KMS-11 (cell line): ENCODE data around the gene GDF2.

Experiments used
- H2AFZ ChIP-seq: fragments of 200-600 bp; sonication (generic); 2 replicates; pipeline ENCODE4 v1.6.1; 2016; ENCODE audit warnings: antibody characterized with exemption, mixed run types, low read depth
- H3K27ac ChIP-seq: fragments of 200-600 bp; sonication (generic); 2 replicates; pipeline ENCODE4 v1.6.1; 2016; ENCODE audit warnings: mild to moderate bottlenecking, mixed run types
- H3K27me3 ChIP-seq: fragments of 200-600 bp; sonication (generic); 2 replicates; pipeline ENCODE4 v1.6.1; 2017; ENCODE audit warnings: mild to moderate bottlenecking, low read depth, mixed run types, moderate library complexity; ENCODE audit not compliant: insufficient read depth
- H3K36me3 ChIP-seq: fragments of 200-600 bp; sonication (generic); 2 replicates; pipeline ENCODE4 v1.6.1; 2017; ENCODE audit warnings: mild to moderate bottlenecking, mixed run types; ENCODE audit not compliant: insufficient read depth
- H3K4me1 ChIP-seq: fragments of 200-600 bp; sonication (generic); 2 replicates; pipeline ENCODE4 v1.6.1; 2016; ENCODE audit warnings: mild to moderate bottlenecking, low read depth, mixed run types; ENCODE audit not compliant: poor library complexity, severe bottlenecking
- H3K4me2 ChIP-seq: fragments of 200-600 bp; sonication (generic); 2 replicates; pipeline ENCODE4 v1.7.0; 2016; ENCODE audit warnings: mild to moderate bottlenecking, mixed run types
- H3K4me3 ChIP-seq: fragments of 200-600 bp; sonication (generic); IDR thresholded peaks from 2 replicates; pipeline ENCODE4 v1.6.1; 2017; ENCODE audit warnings: low read depth, low read length, mixed read lengths; ENCODE audit not compliant: insufficient read depth
- H3K79me2 ChIP-seq: fragments of 200-600 bp; sonication (generic); 2 replicates; pipeline ENCODE4 v1.6.1; 2016; ENCODE audit warnings: low read depth, mixed run types; ENCODE audit not compliant: insufficient read depth
- H3K9ac ChIP-seq: fragments of 200-600 bp; sonication (generic); 2 replicates; pipeline ENCODE4 v1.6.1; 2016; ENCODE audit warnings: mild to moderate bottlenecking, mixed run types
- H4K20me1 ChIP-seq: fragments of 200-600 bp; sonication (generic); 2 replicates; pipeline ENCODE4 v1.6.1; 2016; ENCODE audit warnings: mild to moderate bottlenecking, mixed run types; ENCODE audit not compliant: insufficient read depth
- CTCF ChIP-seq: fragments of 200-600 bp; sonication (generic); conservative IDR thresholded peaks from 2 replicates; pipeline ENCODE4 v1.6.1; 2017; ENCODE audit warnings: low read depth, mild to moderate bottlenecking, antibody characterized with exemption, low read length, moderate library complexity, mixed read lengths

The GDF2 gene

GRCh38 chr10:47305566-47305965, 16.7 kb upstream of the GDF2 start:
- no peak overlapping the region for H3K9ac ChIP-seq

GRCh38 chr10:47306387-47307210, 15.7 kb upstream of the GDF2 start:
- no peak overlapping the region for H3K4me2 ChIP-seq
- no peaks in the 10 kb centered on the region for H3K36me3 ChIP-seq
- H3K4me1 ChIP-seq = no peaks in the 10 kb centered on the region
- H2AFZ ChIP-seq = no peak overlapping the region
- no peak for TF ChIP-seq CTCF
- H3K4me3 ChIP-seq = no peak overlapping the region
- H3K27me3 ChIP-seq = no peaks in the 10 kb centered on the region
- H3K79me2 ChIP-seq = no peaks in the 10 kb centered on the region
- H4K20me1 ChIP-seq = no peaks in the 10 kb centered on the region
- no peak overlapping the region for H3K9ac ChIP-seq
- H3K27ac ChIP-seq = no peak overlapping the region

More at GRCh38 chr10:47305566-47305965, 16.7 kb upstream of the GDF2 start:
- Histone ChIP-seq H2AFZ (no peak overlapping the region), H3K27me3 (no peaks in the 10 kb centered on the region), H3K4me1 (no peaks in the 10 kb centered on the region), H3K36me3 (no peaks in the 10 kb centered on the region), H3K4me2 (no peak overlapping the region), H3K4me3 (no peak overlapping the region), H3K79me2 (no peaks in the 10 kb centered on the region), H3K27ac (no peak overlapping the region), H4K20me1 (no peaks in the 10 kb centered on the region)
- TF ChIP-seq CTCF = no peak

GRCh38 chr10:47307381-47307780, 14.9 kb upstream of the GDF2 start:
- Histone ChIP-seq H3K27me3 (no peaks in the 10 kb centered on the region), H3K27ac (no peak overlapping the region)

GRCh38 chr10:47308775-47309174, 13.5 kb upstream of the GDF2 start:
- no peak for TF ChIP-seq CTCF
- no peaks in the 10 kb centered on the region for H3K4me1 ChIP-seq
- H3K36me3 ChIP-seq = no peaks in the 10 kb centered on the region
- H3K4me2 ChIP-seq = no peak overlapping the region
- no peaks in the 10 kb centered on the region for H3K27me3 ChIP-seq
- H4K20me1 ChIP-seq = no peaks in the 10 kb centered on the region
- H3K9ac ChIP-seq = no peak overlapping the region
- H3K4me3 ChIP-seq = no peak overlapping the region
- no peaks in the 10 kb centered on the region for H3K79me2 ChIP-seq
- no peak overlapping the region for H2AFZ ChIP-seq
- no peak overlapping the region for H3K27ac ChIP-seq

More at GRCh38 chr10:47307381-47307780, 14.9 kb upstream of the GDF2 start:
- H3K4me2 ChIP-seq = no peak overlapping the region
- H3K4me1 ChIP-seq = no peaks in the 10 kb centered on the region
- H4K20me1 ChIP-seq = no peaks in the 10 kb centered on the region
- TF ChIP-seq CTCF = no peak
- no peaks in the 10 kb centered on the region for H3K79me2 ChIP-seq
- no peaks in the 10 kb centered on the region for H3K36me3 ChIP-seq
- H2AFZ ChIP-seq = no peak overlapping the region
- no peak overlapping the region for H3K9ac ChIP-seq
- H3K4me3 ChIP-seq = no peak overlapping the region
